SIG-M5 (cell line): ENCODE data around the gene AHDC1.
"Not testable (repeated sequence)": the region's sequence is repeated elsewhere in the genome, so short reads cannot be mapped to it uniquely, and the experiment has no call there.

Source experiments
- DNase-seq: peaks from one replicate; lab custom pipeline; 2025; lab: John Stamatoyannopoulos, UW

AHDC1 gene

DNA sequence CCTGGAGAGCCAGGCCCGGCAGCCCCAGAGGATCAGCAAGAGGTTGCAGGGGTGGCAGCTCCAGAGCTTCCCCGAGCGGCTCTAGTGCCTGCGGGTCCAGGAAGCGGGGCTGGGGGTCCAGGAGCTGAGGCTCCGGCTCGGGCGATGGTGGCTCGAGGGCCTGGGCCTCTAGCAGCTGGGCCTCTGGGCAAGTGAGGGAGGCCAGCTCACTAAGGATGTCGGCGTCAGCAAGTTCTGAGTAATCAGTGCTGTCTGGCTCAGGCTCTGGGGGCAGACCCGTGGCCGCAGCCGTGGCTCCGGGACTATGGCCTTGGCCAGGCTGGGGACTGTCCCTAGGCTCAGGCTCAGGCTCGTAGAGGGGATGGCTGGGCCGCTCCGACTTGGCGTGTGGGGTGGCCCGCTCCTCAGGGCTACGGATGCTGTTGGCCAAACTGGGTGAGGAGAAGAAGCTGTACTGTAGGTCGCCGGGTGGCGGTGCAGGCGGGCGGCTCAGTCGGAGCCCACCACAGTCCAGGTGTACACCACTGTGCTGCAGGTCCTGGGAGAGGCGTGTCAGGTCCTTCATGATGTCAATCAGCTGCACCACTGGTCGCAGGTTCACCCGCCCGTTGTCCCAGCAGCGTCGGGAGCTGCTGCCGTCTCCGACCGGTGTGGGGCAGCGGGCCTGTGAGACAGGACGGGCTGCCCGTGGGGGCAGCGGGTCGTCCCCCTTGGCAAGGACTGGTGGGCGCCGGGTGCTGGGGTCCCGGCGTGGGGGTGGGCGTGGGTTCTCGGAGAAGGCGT lies 52.6 kb downstream of the AHDC1 start:
- no peak for DNase-seq

DNA sequence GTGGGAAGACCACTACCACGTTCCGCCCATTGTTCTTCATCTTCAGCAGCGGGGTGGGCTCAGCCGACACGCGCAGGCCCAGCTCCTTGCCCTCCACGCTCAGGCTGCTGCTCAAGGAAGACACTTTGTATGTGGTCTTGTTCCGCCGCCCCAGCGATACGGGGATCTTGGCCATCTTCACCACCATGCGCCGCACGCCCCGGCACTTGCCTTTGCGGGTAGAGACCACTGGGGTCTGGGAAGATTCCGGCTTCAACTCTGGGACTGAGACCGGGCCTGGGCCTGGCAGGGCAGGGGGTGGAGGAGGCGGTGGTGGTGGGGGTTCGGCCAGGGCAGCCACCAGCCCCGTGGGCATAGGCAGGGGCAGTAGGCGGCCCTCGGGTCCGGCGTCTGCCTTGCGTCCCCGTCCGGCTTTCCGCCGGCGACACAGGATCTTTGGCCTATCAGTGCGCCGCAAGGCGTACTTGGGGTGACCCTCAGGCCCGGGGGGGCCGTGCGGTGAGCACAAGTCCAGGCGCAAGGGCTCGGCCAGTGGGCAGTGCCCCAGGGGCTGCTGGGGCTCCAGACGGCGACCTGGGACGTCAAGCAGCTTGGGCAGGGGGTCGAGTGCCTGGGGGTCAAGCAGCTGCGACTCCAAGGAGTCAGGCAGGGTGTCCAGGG lies 53.3 kb downstream of the AHDC1 start:
- no peak for DNase-seq

DNA sequence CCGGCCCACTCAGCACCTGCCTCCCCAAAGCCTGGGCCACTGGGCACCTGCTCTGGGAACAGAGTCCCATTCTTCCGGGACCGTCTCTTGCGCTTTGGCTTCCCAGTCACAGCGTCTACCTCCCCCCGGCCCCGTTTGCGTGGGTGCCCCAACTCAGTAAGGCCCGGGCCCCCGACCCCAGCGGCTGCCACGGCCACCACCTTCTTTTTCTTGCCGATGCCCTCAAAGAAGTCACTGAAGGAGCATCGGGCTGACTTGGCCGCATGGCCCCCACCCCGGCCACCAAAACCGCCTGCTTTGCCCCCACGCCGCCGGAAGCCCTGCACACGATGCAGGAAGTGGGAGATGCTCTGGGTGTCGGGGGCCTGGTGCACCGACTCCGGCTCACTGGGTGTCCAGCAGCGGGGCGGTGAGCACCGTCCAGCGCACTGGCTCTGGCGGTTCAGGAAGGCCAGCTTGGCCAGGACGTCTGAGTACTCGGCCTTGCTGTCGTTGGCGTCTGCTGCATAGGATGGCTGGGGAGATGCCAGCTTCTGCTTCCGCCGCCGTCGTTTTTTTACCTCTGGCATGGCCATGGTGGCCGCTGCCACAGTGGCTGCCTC lies 54.0 kb downstream of the AHDC1 start:
- DNase-seq: no peak

DNA sequence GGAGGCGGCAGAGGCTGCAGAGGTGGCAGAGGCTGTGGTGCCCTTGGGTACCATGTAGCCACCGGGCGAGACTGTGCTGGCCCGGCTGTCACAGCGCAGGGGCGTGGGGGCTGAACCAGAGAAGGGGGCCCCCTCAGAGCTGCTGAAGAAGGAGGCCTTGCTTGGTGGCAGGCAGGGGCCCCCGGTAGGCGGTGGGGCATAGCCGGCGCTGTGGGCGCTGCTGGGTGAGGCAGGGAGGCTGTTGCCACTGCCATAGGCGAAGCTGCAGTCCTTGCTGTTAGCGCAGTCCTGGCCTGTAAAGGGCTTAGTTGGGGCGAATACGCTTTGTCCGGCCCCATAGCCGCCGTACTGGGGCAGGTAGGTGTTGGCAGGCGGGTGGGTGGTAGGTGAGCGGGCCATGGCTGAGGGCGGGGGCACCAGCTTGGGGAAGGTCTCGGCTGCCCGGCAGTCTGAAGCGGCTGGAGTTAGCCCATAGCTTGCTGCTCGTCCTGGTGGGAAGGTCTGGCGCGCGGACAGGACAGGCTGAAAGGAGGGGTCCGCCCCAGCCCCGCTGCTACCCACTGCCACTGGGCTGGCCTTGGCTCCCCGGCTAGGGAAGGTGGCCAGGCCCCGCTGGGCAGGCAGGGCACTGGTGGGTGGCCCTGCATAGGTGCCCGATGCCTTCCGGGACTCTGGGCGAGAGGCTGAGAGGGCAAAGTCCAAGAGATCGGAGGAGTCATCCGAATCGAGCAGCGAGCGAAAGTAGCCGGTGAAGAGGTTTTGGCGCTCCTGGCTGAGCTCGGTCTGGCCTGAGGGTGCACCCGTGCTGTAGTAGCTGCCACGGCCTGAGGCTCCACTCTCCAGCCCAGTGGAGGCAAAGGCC lies 54.9 kb downstream of the AHDC1 start:
- DNase-seq: no peak

DNA sequence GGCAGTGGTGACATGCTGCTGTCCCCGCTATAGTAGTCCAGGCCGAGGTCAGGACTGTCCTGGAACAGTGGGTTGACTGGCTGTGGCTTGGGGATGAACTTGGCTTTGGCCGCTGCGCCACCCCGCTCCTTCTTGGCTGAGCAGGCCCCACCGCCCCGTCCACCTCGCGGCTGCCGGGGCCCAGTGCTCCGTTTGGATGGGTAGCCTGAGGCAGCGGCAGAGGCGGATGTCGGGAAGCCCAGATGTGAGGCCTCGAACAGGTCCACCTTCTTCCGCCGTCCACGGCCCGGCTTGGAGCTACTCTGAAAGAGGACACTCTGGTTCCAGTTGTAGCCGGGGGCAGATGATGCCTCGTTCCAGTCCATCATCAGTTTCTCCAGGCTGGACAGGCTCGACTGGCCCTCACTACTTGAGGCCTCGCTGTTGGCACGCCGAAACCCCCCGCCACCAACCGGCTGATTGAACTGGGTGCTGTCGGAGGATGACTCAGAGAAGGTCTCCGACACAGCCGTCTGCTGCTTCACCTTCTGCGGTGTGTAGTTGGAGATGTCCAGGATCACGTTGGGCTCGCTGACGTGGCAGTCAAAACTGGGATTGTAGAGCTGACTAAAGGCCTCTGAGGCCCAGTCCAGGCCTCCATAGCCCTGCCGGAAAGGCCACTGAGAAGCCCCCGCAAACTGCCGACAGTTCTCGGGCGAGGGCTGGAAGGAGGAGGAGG lies 55.6 kb downstream of the AHDC1 start:
- DNase-seq: no peak

DNA sequence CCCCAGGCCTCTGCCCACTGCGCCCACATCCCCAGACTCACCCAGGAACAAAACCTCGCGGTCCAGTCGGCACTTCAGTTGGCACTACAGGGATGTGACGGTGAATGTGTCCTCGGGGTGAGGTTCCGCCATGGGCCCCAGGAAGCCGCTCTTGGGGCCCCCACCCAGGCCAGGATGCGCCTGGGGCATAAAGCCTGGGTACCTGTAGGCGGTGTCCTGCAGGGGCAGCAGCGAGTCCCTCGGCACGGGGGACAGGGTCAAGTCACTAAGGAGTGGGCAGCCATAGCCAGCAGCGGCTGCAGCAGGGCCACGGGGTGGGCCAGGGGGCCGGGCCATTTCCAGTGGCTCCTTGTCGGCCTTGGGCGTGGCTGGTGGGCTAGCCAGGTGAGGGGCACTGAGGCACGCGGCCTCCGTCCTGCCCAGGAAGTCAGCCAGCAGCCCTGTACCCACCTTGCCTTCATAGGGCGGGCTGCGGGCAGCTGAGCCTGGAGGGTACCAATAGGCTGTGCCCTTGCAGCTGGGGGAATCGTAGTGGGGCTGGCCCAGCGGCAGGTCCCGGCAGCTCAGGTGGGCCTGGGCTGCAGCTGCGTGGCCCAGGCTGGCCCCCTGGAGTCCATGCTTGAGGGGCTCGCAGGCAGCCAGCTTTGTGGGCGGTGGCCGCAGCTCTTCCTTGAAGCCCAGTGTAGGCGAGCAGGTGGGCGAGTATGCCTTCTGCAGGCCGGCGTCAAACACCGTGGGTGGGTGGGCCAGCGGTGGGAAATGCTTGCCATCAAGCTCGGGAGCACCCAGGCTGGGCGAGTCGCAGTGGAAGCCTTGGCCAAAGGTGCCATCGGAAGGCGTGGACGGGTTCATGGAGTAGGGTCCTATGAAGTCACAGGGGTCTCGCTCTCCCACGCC lies 56.5 kb downstream of the AHDC1 start:
- no peak for DNase-seq

DNA sequence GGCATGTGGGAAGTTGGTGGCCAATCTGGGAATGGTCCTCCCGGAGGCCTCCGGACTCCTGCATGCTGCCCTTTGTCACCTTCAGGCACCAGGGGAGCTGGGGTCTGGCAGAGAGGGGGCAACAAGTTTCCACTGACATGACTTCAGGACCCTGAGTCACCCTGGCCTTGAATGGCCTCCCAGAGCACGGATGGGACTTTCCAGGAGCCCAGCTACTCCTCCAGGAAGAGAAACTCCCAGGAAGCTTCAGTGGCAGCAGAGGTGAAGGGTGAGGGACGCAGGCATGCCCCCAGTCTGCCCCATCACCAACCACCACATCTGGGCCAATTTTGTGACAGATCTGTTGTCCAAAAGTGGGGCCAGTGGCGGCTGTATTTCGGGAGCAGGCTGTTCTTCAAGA lies 58.1 kb downstream of the AHDC1 start:
- DNase-seq: no peak

DNA sequence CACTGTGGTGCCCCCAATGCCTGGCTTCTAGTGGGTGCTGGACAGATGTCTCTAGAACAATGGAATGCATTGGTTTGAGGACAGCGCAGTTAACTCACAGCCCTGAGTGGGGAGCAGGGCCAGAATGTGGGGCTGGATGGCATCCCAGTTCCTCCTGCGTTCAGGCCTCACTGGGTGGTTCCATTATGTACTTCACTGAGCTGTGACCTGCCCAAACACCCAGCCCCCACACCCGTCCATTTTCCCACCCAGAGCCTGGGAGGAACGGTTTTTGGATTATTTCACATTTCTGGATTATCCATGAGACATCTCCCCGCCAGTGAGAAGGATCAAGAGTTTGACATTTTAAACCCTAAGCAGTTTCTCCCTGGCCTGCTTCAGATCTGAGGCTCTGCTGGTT lies 58.7 kb downstream of the AHDC1 start:
- no peak for DNase-seq

DNA sequence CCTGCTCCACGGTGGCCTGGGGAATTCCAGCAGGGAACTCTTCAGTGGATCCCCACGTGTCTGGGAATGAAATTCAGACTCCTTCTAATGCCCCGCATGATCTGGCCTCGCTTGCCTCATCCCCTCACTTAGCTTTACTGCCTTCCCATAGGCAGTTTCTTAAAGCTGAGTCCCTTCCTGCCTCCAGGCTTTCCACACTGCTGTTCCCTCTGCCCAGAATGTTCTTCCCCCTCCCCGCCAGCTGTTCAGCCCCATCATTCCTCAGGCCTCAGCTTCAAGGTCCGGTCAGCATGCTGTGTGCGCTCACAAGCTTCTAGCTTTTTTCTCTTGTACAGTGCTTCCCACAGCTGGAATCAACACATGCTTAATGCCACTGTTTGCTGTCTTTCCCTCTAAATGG lies 59.1 kb downstream of the AHDC1 start:
- no peak for DNase-seq

DNA sequence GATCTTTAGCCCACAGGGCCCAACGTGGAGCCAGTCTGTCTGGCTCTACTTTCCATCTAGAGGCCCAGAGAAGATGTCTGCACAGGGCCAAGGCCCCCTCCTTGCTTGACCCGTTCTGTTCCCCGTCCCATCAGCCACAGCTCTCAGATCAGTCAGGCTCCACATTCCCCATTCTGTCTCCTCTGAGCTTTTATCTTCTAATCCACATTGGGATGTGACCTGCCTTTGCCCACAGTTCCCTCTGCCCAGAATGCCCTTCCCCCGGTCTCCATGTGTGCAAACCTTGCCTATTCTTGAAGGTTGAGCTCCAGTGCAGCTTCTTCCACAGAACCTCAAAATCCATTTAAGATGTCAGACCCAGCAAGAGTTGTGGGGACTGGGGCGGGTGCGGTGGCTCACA lies 60.7 kb downstream of the AHDC1 start:
- DNase-seq: no peak

DNA sequence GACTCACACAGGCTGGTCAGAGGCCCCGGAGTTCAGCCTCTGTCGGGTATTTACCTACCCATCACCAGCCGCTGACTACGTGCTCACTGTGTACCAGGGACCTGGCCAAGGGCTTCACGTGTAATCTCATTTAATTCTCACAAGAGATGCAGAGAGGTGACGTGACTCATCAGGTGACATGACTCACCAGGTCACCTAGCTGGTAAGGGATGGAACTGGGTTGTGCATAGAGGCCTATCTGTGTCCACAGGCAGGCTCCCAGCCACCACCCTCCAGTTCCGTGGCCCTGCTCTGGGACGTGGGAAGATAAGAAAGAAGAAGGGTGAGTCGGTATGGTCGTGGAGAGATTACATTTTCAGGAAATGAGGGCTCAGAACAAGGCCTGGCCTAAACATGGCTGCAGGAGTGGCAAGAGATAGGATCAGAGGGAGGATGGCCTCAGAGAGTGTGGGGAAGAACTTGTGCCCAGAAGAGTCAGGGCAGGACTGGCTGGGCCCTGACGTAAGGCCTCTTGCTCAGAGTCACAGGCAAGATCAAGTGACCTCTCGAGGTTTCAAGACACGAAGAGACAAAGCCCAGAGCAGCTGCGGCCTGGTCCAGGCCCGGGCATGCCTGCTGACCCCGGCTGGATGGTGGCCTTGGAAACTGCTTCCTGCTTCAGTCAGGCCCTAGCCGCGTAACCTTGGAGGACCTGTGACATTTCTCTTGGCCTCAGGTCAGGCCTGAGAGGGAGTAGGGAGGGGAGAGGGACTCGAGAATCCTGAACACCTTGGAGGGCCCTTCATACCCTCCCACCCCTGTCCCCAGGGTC lies 61.3 kb downstream of the AHDC1 start:
- DNase-seq: no peak

DNA sequence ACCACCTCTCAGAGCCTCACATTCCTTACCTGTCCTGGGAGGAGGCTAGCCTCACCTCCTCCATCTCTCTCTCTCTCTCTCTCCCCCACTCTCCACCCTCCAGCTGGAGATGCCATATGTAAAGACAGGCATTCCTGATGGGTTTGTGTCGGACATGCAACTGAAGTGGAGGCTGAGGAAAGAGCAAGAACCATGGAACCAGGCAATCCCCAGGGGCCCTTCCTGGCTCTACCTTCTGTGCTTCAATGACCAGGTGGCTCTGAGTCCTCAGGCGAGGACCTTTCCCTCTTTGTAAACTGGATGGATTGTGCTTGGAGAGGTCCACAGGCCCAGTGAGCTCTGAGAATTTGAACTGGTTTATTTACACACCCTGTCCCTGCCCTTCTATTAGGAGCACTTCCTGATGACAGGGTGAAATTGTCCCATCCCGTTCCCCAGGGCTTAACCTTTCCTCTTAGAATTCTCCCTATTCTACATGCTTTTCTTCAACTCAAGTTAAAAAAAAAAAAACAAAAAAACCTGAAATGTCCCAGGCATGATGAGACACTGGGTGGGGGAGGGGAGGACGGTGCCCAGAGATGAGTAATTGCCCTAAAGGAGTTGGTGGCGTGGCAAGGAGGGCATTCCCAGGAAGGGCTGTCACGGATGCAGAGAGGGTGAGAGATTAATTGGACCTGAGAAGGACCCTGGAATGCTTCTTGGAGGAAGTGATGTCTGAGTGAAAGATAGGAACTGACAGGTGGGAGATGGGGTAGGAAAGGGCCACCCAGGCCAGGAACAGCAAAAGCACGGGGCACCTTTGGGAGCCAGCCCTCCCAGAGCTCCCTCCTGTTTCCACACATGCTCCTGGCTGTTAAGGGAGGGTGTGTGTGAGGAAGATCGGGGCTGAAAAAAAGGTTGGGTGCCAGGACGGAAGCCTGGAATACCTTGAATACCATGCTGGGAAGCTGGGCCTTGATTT lies 63.8 kb downstream of the AHDC1 start:
- DNase-seq: no peak

DNA sequence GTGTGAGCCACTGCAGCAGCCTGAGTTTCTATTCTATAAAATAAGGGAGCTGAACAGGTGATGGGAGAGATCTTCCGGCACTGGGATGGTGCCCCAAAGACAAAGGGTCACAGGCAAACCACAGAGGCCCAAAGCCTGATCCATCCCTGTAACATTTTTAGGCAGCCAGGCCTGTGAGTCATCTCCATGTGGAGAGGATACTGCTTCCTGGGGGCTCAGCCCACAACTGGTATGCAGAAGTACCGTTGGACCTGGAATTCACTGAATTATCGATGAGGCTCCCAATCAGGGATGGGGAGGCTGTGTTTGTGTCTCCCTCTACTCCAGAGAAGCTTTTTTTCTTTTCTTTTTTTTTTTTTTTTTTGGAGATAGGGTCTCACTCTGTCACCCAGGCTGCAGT lies 65.2 kb downstream of the AHDC1 start:
- DNase-seq: no peak

DNA sequence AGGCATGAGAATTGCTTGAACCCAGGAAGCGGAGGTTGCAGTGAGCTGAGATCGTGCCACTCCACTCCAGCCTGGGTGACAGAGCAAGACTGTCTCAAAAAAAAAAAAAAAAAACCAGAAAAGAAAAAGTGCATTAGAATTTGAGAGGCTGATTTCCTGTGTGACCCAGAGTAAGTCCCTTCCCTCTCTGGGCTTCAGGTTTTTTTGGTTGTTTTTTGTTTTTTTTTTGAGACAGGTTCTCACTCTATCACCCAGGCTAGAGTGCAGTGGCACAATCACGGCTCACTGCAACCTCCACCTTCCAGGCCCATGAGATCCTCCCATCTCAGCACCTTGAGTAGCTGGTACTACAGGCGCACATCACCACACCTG lies 65.7 kb downstream of the AHDC1 start:
- DNase-seq: not testable (repeated sequence)

DNA sequence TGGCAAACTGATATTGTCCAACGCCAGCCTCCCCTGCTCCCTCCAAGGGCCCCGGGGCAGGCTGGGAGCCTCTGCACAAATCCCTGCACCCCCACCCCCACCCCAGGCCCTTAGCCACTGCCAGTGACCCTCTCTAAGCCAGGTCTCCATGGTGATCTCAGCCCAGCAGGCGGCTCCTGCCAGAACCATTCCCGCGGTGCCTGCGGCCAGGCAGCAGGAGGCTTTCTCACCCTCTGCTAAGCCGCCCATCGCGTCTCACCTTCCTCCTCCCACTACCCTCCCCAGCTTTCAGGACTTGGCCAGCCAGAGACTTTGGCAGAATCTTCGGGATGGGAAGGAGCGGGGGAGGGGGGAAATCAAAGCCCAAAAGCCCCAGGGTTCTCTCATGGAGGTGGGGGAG lies 67.2 kb downstream of the AHDC1 start:
- DNase-seq: no peak

DNA sequence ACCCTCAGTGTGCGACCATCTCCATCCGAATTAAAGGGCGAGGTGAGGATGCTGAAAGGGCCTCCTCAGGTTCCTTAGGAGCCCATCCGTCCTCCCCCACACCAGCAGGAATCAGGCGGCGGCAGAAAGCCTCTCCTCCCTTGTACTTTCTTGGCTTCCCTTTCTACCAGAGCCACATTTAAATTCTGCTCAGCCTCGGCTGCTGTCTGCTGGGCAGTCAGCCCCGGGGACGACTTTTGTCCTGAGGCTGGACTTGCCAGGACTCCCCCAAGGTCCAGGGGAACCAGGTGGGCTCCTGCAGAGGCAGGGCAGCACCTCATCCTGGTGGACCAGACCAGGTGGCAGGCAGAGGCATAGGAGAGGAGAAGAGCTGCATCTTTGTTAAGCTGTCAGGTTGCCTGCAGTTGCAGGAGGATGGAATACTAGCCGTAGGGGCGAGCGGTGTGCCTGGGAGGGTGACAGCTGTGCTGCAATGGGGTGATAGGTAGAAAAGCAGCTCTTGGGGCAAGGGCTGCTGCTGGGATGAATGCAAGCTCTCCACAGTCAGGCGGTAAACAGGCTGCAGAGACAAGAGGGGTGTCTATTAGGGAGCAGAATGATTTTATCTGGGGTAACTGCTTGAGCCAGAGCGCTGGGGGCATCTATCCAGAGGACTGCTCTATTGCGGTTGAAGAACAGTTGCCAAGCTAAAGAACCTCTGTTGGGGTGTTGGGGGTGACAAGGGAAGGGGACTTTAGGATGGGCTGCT lies 67.8 kb downstream of the AHDC1 start:
- no peak for DNase-seq

DNA sequence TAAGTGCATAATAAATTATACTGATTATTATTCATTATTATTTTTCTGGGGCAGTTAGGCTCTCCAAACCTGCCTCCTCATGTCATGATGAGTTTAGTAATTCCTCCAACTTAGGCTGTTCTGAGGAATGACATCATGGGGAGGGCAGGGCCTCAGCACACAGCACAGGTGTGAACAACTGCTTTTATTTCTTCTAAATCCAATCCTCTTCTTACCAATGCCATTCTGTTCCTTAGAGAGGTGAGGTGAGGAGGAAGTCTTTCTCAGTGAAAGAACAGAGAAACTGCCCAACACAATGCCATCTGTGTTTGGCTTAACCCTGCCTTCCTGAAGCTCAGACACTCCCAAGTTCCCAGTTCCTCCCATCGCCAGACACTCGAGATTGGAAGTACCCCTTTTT lies 68.6 kb downstream of the AHDC1 start:
- no peak for DNase-seq
